Tibial nerve (tissue), 4 donors: Measurements from ENCODE around the gene PRDX5. TPM values are rescaled to one million over a fixed set of nuclear protein-coding genes. Genes with fewer than 3 reads are reported as not detected.

Experiments
- DNase-seq, 2 donors: peaks; one replicate each; pipeline ENCODE4 v3.0.0-alpha.2; 2019; ENCODE audit warnings: low spot score in 2 of 2
- H3K27ac ChIP-seq, 4 donors: fragments of 200-600 bp; sonication (generic) in 3 of 4; one replicate each; pipeline ENCODE4 v1.5.1; 2017 to 2019; ENCODE audit warnings: mild to moderate bottlenecking in 1 of 4
- H3K27me3 ChIP-seq, 2 donors: fragments of 200-600 bp; sonication (generic) in 1 of 2; one replicate each; pipeline versions ENCODE4 v1.5.1 to v1.6.0; 2017 to 2019
- H3K36me3 ChIP-seq, 3 donors: fragments of 200-600 bp; sonication (generic); one replicate each; pipeline ENCODE4 v1.5.1; 2018 to 2019
- H3K4me1 ChIP-seq, 4 donors: fragments of 200-600 bp; sonication (generic) in 3 of 4; one replicate each; pipeline ENCODE4 v1.5.1; 2017 to 2019
- H3K4me3 ChIP-seq, 4 donors: fragments of 200-600 bp; sonication (generic) in 3 of 4; one replicate each; pipeline ENCODE4 v1.5.1; 2017 to 2019; ENCODE audit warnings: mild to moderate bottlenecking in 1 of 4, moderate library complexity in 1 of 4
- H3K9me3 ChIP-seq, 4 donors: fragments of 200-600 bp; sonication (generic) in 3 of 4; one replicate each; pipeline ENCODE4 v1.5.1; 2017 to 2019
- EP300 ChIP-seq, 2 donors: sonication (generic); formaldehyde crosslinking; IDR thresholded peaks; one replicate each; pipeline ENCODE4 v1.6.1; 2017; ENCODE audit warnings: antibody characterized with exemption in 2 of 2, mild to moderate bottlenecking in 1 of 2
- POLR2A ChIP-seq, 2 donors: fragments of 450-650 bp; IDR thresholded peaks; one replicate each; pipeline ENCODE4 v1.6.1; 2017; ENCODE audit warnings: antibody characterized with exemption in 2 of 2, mild to moderate bottlenecking in 2 of 2, moderate library complexity in 2 of 2
- WGBS, 2 donors: methylation state at CpG; one replicate each; pipeline ENCODE4 v1.1.5; 2018; 5-methylcytosine and 5-hydroxymethylcytosine counted together
- total RNA-seq, 4 donors: library from RNA; depleted of rRNA; stranded (reverse); fragments of >200 nt; gene quantifications; one replicate each; pipeline ENCODE4 v1.1.0, GENCODE V29; 2016
- TF ChIP-seq, protein P1 (sequence below), 5 experiments: fragments of 200-600 bp in 3 of 5; fragments of 450-650 bp in 2 of 5; sonication (generic) in 3 of 5; IDR thresholded peaks; one replicate each; pipeline ENCODE4 v1.5.1; 2016 to 2019; ENCODE audit warnings: antibody characterized with exemption in 5 of 5, mild to moderate bottlenecking in 3 of 5, moderate library complexity in 2 of 5

Gene PRDX5
- total RNA-seq, 4 donors from 2014 or later = 142 to 246 (median 204) TPM

DNA sequence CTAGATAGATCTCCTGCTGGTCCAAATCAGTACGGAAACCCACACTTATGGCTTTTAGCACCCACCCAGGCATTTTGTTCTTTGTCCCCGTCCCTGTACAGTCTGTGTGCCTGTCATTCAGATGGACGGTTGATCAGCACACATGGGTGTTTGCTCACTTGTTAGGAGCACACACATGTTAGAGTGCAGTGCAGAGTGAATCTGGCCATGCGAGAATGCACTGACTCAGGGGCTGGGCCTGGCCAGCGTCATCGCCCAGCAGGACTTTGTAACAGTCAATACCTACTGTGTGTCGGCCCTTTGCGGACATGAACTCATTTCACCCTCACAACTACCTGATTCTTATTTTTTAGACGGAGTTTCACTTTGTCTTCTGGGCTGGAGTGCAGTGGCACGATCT lies 44.4 kb downstream of the PRDX5 start:
- peaks cover 0 to 71% (median 14%) of the 10 kb centered on the region in 3 donors for H3K36me3 ChIP-seq
- DNase-seq = no peak
- 91 to 95% methylated on average over 10 of the region's 10 CpGs for WGBS, 2 donors
- no peaks in the 10 kb centered on the region for H3K27me3 ChIP-seq
- H3K9me3 ChIP-seq = no peaks in the 10 kb centered on the region
- peaks cover 0 to 33% (median 24%) of the 10 kb centered on the region in 4 donors for H3K4me1 ChIP-seq
- H3K27ac ChIP-seq = no peak overlapping the region
- TF ChIP-seq POLR2A (IDR thresholded peaks at IDR 0.05) (no peak), EP300 (IDR thresholded peaks at IDR 0.05) (no peak)
- TF ChIP-seq, protein P1, sequence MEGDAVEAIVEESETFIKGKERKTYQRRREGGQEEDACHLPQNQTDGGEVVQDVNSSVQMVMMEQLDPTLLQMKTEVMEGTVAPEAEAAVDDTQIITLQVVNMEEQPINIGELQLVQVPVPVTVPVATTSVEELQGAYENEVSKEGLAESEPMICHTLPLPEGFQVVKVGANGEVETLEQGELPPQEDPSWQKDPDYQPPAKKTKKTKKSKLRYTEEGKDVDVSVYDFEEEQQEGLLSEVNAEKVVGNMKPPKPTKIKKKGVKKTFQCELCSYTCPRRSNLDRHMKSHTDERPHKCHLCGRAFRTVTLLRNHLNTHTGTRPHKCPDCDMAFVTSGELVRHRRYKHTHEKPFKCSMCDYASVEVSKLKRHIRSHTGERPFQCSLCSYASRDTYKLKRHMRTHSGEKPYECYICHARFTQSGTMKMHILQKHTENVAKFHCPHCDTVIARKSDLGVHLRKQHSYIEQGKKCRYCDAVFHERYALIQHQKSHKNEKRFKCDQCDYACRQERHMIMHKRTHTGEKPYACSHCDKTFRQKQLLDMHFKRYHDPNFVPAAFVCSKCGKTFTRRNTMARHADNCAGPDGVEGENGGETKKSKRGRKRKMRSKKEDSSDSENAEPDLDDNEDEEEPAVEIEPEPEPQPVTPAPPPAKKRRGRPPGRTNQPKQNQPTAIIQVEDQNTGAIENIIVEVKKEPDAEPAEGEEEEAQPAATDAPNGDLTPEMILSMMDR (IDR thresholded peaks at IDR 0.05) = no peak
- H3K4me3 ChIP-seq = no peak overlapping the region

GRCh38 chr11:64364435-64364834 lies 46.5 kb downstream of the PRDX5 start:
- H3K9me3 ChIP-seq = no peaks in the 10 kb centered on the region
- H3K4me3 ChIP-seq = no peak overlapping the region
- TF ChIP-seq EP300 (IDR thresholded peaks at IDR 0.05) (no peak), POLR2A (IDR thresholded peaks at IDR 0.05) (no peak)
- TF ChIP-seq, protein P1 (IDR thresholded peaks at IDR 0.05) = no peak
- H3K4me1 ChIP-seq = peaks cover 0 to 17% (median 11%) of the 10 kb centered on the region in 4 donors
- H3K27ac ChIP-seq = no peak overlapping the region
- peaks cover 0 to 92% (median 23%) of the 10 kb centered on the region in 3 donors for H3K36me3 ChIP-seq
- no peaks in the 10 kb centered on the region for H3K27me3 ChIP-seq
- no peak for DNase-seq
- 88 to 96% methylated on average over 6 of the region's 6 CpGs for WGBS, 2 donors

- Histone ChIP-seq H3K4me3 (no peak overlapping the region), H3K9me3 (no peaks in the 10 kb centered on the region), H3K4me1 (peaks cover 0 to 12% (median 6%) of the 10 kb centered on the region in 4 donors), H3K27ac (no peak overlapping the region), H3K27me3 (no peaks in the 10 kb centered on the region), H3K36me3 (peaks cover 0 to 96% (median 28%) of the 10 kb centered on the region in 3 donors)
- DNase-seq = no peak
- no peak for TF ChIP-seq POLR2A (IDR thresholded peaks at IDR 0.05)
- TF ChIP-seq, protein P1 (IDR thresholded peaks at IDR 0.05) = no peak
- TF ChIP-seq EP300 (IDR thresholded peaks at IDR 0.05) = no peak
- WGBS, 2 donors = 58 to 71% methylated on average over 4 of the region's 4 CpGs
Observed at GRCh38 chr11:64364911-64365310, 47.0 kb downstream of the PRDX5 start.

- no peak for DNase-seq
- TF ChIP-seq, protein P1 (IDR thresholded peaks at IDR 0.05) = no peak
- no peak for TF ChIP-seq POLR2A (IDR thresholded peaks at IDR 0.05)
- TF ChIP-seq EP300 (IDR thresholded peaks at IDR 0.05) = no peak
- Histone ChIP-seq H3K36me3 (peaks cover 0 to 99% (median 34%) of the 10 kb centered on the region in 3 donors), H3K27me3 (no peaks in the 10 kb centered on the region), H3K9me3 (no peaks in the 10 kb centered on the region), H3K27ac (no peak overlapping the region), H3K4me1 (no peaks in the 10 kb centered on the region), H3K4me3 (no peak overlapping the region)
- WGBS, 2 donors = 82 to 93% methylated on average over 1 of the region's 1 CpG
Observed at GRCh38 chr11:64366751-64367150, 48.8 kb downstream of the PRDX5 start.

DNA sequence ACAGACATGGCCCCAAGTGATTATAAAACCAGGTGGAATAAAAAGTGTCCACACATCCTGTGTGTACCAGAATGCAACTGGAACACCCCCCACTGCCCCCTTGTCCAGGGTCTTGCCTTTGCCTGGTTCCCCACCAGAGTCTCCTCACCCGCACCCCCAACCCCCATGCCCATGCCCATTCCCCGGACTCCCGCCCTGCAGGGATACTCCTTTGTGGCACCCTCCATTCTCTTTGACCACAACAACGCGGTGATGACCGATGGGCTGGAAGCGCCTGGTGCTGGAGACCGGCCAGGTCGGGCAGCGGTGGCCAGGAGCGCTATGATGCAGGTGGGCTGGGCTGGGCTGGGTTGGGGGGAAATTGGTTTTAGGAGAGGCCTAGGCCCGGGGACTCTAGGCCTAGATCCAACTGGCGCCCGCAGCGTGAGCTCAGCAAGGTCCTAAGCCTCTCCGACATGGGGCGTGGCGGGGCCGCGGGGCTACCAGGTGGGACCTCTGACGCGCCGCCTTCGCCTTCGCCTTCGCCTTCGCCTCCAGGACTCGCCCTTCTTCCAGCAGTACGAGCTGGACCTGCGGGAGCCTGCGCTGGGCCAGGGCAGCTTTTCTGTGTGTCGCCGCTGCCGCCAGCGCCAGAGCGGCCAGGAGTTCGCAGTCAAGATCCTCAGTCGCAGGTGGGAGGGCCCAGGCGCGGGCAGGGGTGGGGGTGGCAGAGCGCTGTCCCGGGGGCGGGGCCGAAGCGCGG lies 50.2 kb downstream of the PRDX5 start:
- Histone ChIP-seq H3K27ac (no peak overlapping the region), H3K36me3 (peaks cover 0 to 87% (median 34%) of the 10 kb centered on the region in 3 donors), H3K4me3 (no peak overlapping the region), H3K4me1 (no peaks in the 10 kb centered on the region), H3K27me3 (no peaks in the 10 kb centered on the region), H3K9me3 (no peaks in the 10 kb centered on the region)
- TF ChIP-seq, protein P1 (IDR thresholded peaks at IDR 0.05) = no peak
- TF ChIP-seq EP300 (IDR thresholded peaks at IDR 0.05) = no peak
- TF ChIP-seq POLR2A (IDR thresholded peaks at IDR 0.05) = no peak
- WGBS, 2 donors = 82% methylated on average over 27 to 45 of the region's 46 CpGs
- no peak for DNase-seq
